ENCODE results near the gene MAGIX.
"Not testable (repeated sequence)": the region's sequence is repeated elsewhere in the genome, so short reads cannot be mapped to it uniquely, and the experiment has no call there.

Gene MAGIX

DNA sequence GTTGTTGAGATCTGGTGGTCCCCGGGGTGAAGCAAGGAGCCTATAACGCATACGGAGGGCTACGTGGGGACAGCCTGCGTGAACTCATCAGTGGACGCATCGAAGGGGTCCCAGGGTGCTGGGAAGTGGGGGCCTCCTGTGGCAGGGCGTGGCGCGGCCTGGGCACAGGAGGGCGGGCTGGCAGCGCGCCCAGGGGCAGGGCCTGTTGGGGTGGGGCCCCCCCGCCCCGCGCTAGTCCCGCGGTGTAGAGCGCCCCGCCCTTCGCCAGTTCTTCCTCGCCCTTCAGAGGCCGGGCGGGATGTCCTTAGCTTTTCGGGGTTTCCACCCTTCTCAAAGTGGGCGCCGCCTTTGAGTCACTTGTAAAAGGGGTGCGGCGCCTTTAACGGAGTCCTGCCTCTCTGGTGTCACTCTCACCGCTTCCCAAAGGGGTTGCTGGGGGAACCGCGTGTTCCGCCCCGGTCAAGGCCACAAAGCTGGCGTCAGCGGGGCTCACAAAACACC is 9.8 kb downstream of the MAGIX start:
- peak overlapping the region; percentile 63 for H3K4me3 ChIP-seq (replicated peaks; ENCODE audit: low read depth, low read length)
- peak; percentile 75 for DNase-seq (ENCODE audit: extremely low read depth, insufficient read length)
- TF ChIP-seq, protein P1, sequence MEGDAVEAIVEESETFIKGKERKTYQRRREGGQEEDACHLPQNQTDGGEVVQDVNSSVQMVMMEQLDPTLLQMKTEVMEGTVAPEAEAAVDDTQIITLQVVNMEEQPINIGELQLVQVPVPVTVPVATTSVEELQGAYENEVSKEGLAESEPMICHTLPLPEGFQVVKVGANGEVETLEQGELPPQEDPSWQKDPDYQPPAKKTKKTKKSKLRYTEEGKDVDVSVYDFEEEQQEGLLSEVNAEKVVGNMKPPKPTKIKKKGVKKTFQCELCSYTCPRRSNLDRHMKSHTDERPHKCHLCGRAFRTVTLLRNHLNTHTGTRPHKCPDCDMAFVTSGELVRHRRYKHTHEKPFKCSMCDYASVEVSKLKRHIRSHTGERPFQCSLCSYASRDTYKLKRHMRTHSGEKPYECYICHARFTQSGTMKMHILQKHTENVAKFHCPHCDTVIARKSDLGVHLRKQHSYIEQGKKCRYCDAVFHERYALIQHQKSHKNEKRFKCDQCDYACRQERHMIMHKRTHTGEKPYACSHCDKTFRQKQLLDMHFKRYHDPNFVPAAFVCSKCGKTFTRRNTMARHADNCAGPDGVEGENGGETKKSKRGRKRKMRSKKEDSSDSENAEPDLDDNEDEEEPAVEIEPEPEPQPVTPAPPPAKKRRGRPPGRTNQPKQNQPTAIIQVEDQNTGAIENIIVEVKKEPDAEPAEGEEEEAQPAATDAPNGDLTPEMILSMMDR (IDR thresholded peaks at IDR 0.05; ENCODE audit: insufficient read depth, low read length, poor library complexity, severe bottlenecking): no peak
- no peaks in the 10 kb centered on the region for H3K27me3 ChIP-seq (replicated peaks; ENCODE audit: control insufficient read depth, insufficient read depth, low read length)
- no peaks in the 10 kb centered on the region; the same call in none of the 2 replicates for H3K36me3 ChIP-seq (ENCODE audit: control insufficient read depth, insufficient read depth, low read length)

DNA sequence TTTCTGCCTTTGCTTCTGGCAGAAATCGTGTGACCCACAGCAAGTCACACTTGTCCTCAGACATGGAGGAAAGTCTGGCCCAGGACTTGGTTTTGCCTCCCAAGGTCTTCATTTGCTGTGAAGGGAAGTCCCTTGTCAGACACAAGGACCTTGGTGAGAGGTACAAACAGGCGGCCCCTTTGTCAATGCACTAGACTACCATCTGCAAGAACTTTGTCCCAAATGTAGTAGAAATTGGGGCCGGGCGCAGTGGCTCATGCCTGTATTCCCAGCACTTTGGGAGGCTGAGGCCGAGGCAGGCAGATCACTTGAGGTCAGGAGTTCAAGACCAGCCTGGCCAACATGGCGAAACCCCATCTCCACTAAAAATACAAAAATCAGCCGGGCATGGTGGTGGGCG is 11.0 kb downstream of the MAGIX start:
- H3K36me3 ChIP-seq (ENCODE audit: control insufficient read depth, insufficient read depth, low read length); H3K4me3 ChIP-seq (replicated peaks; ENCODE audit: low read depth, low read length); H3K27me3 ChIP-seq (replicated peaks; ENCODE audit: control insufficient read depth, insufficient read depth, low read length); DNase-seq (ENCODE audit: extremely low read depth, insufficient read length): not testable (repeated sequence)

DNA sequence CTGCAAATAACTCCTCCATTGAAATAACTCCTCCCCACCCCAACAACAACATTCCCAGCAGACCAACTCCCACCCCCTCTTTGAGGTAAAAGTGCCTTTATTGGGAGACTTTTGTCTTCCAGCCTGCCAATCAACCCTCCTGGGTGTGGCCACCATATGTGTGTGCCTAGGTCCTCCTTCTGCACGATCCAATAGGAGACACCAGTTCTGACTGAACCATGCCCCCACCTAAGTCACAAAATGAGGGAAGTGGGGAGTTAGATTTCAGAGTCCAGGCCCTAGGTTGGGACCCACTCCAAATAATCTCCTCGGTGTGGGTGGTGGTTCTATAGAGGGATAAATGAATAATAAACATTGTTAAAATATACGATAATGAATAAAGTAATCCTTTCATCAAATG is 12.2 kb downstream of the MAGIX start:
- H3K27me3 ChIP-seq (replicated peaks; ENCODE audit: control insufficient read depth, insufficient read depth, low read length): no peaks in the 10 kb centered on the region
- TF ChIP-seq, protein P1 (IDR thresholded peaks at IDR 0.05; ENCODE audit: insufficient read depth, low read length, poor library complexity, severe bottlenecking): no peak
- no peak overlapping the region for H3K4me3 ChIP-seq (replicated peaks; ENCODE audit: low read depth, low read length)
- H3K36me3 ChIP-seq (ENCODE audit: control insufficient read depth, insufficient read depth, low read length): peaks cover 3% of the 10 kb centered on the region
- DNase-seq (ENCODE audit: extremely low read depth, insufficient read length): no peak

DNA sequence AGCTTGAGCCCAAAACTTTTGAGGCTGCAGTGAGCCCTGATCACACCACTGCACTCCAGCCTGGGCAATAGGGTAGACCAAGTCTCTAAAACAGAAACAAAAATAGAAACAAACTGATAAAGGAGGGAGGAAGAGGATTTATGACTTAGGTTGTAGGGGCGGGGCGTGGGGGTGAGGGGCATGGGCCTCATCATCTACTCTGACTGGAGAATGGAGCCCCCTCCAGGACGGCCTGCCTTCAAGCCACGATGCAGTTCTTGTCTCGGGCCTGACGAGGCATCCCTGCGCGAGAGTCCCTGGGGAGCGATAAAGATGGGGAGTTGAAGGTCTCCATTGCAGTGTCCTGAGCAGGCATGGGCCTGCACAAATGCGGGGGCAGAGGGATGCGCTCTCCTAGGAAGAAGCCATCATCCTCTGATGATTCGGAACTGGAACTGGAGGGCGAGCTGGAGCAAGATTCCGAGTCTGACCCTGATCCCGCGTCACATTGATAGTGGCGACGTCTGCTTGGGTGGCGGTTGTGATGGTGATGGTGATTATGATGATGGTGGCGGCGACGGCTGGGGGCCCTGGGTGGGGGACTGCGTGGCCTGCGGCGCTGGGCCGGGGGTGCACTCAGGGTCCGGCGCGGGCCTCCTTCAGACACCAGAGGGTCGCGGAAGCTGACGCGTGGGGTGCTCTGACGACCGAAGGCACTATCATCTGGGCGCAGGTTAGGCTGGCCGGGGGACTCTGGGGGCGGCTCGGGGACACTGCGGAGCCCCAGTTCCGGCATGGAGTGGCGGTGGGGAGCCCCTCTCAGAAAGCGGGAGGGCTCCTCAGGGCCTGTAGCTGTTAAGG is 13.1 kb downstream of the MAGIX start:
- Histone ChIP-seq H3K36me3 (ENCODE audit: control insufficient read depth, insufficient read depth, low read length) (peaks cover 3% of the 10 kb centered on the region), H3K27me3 (replicated peaks; ENCODE audit: control insufficient read depth, insufficient read depth, low read length) (no peaks in the 10 kb centered on the region), H3K4me3 (replicated peaks; ENCODE audit: low read depth, low read length) (no peak overlapping the region)
- DNase-seq (ENCODE audit: extremely low read depth, insufficient read length): no peak
- TF ChIP-seq, protein P1 (IDR thresholded peaks at IDR 0.05; ENCODE audit: insufficient read depth, low read length, poor library complexity, severe bottlenecking): no peak

DNA sequence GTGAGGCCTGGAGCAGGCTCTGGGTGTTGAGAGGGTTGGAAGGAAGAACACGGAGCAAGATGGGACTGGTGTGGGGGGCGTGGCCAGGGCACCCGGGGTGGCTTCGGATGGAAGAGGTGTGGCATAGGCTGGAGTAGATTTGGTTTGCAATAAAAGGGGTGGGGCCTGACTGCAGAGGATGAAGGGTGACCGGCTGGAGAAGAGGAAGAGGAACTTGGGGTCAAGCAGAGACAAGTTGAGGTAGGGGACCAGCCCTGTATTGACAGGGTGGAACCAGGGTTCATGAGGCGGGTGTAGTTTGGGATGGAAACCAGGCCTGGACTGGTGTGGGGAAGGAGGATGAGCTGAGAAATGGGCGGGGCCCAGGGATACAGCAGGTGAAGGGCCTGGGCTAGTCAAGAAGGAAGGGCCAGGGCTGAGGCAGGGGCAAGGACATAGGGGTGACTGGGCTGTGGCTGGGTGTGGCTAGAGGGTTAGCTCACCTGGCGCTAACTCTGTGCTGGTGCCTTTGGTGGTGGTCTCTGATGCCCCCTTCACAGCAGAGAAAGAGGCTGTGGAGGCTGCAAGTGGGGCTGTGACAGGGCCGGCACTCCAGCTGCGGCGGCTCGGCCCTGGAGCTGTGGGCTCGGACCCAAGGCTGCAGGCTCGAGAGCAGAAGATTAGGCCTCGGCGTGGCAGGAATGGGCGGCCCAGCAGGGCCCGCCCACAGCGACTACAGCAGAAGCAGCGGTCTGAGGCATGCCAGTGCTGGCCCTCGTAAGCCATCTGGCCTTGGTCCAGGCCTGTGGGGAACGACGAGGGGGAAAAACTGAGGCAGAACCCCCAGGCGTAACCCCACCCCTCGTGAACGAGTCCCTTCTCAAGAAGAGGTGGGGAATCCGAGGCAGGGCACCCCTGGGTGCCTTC is 14.1 kb downstream of the MAGIX start:
- H3K4me3 ChIP-seq (replicated peaks; ENCODE audit: low read depth, low read length): no peak overlapping the region
- no peak for DNase-seq (ENCODE audit: extremely low read depth, insufficient read length)
- peaks cover 3% of the 10 kb centered on the region for H3K36me3 ChIP-seq (ENCODE audit: control insufficient read depth, insufficient read depth, low read length)
- TF ChIP-seq, protein P1 (IDR thresholded peaks at IDR 0.05; ENCODE audit: insufficient read depth, low read length, poor library complexity, severe bottlenecking): no peak
- H3K27me3 ChIP-seq (replicated peaks; ENCODE audit: control insufficient read depth, insufficient read depth, low read length): no peaks in the 10 kb centered on the region
